HG03196 (cell line): Measurements from ENCODE around the gene ITPR1.
"Not testable (repeated sequence)": the region's sequence is repeated elsewhere in the genome, so short reads cannot be mapped to it uniquely, and the experiment has no call there.

Experiments
- ATAC-seq: cut with Tn5 transposase; IDR thresholded peaks from one replicate; pipeline ENCODE4 v1.9.1; 2021; ENCODE audit not compliant: unreplicated experiment

Gene ITPR1

GRCh38 chr3:4752201-4753072 is 259.3 kb downstream of the ITPR1 start:
- no peak for ATAC-seq

GRCh38 chr3:4753073-4753691 is 260.0 kb downstream of the ITPR1 start:
- no peak for ATAC-seq

GRCh38 chr3:4754180-4755086 is 261.3 kb downstream of the ITPR1 start:
- peak; percentile 73 for ATAC-seq

GRCh38 chr3:4755566-4755965 is 262.4 kb downstream of the ITPR1 start:
- ATAC-seq: no peak

DNA sequence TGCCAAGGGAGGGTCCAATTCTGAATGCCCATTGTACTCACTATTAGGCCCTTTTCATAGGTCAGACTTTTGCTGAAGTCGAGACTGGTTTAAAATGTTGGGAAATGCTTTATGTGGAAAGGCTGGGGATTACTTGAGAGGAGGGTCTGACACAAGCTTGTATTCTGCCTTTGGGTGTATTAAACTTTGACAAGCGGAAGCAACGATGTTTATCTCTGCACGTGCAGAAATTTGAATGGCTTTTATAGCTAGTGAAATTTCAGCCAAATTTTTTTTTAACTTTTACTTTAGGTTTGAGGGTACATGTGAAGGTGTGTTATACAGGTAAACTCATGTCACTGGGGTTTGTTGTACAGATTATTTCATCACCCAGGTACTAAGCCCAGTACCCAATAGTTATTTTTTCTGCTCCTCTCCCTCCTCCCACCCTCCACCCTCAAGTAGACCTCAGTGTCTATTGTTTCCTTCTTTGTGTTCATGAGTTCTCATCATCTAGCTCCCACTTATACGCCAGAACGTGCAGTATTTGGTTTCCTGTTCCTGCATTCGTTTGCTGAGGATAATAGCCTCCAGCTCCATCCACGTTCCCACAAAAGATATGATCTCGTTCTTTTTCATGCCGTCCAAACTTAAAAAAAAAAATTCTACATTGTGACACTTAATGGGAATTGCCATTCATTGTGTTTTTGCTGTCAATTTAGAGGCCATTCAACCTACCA is 263.1 kb downstream of the ITPR1 start:
- no peak for ATAC-seq

DNA sequence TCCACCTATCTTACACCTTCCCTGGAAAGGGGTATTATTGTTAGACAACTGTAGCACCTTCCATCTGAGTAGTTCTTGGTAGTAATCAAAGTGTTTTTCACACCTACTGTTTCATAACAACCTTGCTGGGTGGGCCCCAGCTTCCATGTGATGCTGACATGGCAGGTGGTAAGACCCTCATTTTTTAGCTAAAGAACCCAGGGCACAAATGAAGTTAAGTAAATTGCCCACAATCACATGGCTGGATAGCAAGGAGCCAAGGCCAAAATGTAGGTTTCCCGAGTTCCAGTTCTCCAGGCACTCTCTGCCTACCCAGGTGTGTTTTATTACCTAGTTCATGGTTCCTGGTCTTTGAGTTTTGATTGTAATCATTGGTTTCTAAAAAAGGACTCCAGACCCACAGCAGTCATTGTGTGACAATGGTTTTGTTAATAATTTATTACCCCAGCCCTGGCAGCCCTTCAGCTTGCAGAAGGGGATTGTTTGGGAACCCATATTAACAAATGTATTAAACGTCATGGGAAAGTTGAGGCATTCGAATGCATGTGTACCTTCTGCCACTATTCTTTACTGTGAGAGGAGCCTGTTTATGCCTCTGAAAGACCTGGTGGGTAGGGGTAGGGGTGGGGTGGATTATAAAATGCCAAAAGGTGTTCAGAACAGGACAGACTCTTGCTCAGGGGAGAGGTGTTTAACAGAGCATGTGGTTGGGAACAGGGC is 263.9 kb downstream of the ITPR1 start:
- peak; percentile 46 for ATAC-seq

DNA sequence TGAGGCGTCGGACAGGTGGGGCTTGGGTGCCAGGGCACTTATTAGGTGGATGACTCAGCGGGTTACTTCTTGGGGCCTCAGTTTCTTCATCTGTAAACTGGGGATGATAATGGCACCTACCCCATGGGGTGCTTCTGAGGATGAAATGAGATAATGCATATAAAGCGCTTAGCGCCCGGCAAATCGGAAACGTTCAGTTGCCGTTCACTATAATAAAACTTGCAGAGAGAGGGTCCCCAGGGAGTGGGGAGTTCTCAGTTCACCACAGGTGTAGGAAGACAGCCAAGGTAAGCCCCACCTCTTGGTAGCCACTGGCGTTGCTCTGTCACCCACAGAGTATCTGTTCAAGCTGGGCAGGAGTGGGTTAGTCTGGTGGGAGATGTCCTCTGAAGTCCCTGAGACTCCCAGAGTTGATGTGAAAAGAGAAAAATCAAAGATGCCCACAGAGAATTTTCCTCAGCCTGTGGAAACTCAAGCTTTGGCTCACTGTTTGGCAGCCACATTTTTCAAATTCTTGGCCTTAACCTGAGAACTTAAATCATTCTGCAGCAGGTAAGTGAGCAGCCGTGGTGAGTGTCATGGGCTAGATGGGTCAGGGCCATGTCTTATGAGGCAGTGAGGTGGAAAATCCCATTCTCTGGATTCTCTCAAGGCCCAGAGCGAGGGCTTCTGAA is 264.6 kb downstream of the ITPR1 start:
- ATAC-seq: no peak

- no peak for ATAC-seq
These were observed 265.2 kb downstream of the ITPR1 start for GRCh38 chr3:4758249-4758860.

DNA sequence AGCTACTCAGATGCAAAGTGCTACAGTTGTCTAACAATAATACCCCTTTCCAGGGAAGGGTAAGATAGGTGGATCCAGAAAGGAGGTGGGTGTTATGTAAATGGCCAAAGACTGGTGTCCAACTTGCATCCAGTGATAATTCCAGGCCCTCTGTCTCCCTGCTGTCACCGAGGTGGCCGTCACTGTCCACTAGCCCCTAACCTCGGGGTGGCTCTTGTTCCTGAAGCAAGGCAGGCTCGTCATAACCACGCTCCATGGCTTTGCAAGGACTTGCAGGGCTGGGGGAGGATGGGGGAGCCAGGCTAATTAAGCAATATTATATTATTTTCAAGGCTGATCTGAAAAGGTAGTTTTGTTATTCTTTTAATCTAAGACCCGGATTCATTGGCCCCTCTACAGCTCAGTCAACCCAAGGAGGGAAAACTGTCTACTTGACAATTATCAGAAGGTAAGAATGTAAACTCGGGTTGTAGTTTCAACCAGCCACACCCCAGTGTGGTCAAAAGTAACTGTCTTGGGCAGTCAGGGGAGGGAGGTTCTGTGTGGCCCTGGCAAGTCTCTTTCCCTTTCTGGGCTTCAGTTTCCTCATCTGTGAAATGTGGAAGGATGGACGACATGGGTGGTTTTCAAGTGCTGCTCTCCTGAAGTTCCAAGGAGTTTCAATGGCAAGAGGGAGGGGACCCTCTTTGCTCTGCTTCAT is 266.0 kb downstream of the ITPR1 start:
- no peak for ATAC-seq

- no peak for ATAC-seq
These were observed 266.7 kb downstream of the ITPR1 start for GRCh38 chr3:4759689-4760312.

DNA sequence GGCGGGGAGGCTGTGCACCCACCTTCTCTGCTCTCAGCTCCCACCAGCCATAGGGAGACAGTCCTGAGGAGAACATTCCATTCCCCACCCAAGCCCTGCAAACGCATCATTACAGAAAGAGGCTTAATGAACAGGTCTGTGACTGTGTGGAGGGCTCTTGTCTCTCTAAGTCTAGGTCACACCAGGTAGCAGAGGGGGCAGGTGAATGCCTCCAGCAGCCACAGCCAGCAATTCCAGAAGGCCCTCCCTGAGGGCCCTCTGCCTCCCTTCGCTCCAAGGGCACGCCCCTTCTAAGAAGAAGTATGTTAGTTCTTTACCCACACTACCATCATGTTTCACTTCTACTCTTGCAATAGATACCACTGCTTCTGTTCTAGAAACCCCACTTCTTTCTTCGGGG is 268.6 kb downstream of the ITPR1 start:
- no peak for ATAC-seq

GRCh38 chr3:4762481-4763230 is 269.5 kb downstream of the ITPR1 start:
- ATAC-seq: not testable (repeated sequence)

- ATAC-seq: no peak
These were observed 270.6 kb downstream of the ITPR1 start for GRCh38 chr3:4763604-4764247.

DNA sequence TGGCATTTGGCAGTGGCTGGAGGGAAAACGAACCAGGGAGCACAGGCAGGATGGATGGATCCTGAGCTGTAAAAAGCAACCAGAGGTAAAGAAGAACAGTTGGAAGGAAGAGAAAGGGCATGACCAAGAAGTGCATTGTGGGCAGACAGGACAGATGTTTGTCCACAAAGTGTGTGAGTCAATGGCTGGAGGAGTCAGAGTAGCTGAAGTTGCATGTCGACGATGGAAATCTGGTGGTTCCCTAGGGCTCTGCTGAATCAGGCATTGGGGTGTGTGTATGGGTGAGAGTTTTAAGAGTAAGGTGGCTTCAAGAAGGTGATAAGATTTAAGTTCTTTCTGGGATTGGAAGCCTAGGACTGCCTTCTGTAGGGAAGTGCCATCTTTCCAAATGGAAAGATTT is 272.1 kb downstream of the ITPR1 start:
- ATAC-seq: no peak

DNA sequence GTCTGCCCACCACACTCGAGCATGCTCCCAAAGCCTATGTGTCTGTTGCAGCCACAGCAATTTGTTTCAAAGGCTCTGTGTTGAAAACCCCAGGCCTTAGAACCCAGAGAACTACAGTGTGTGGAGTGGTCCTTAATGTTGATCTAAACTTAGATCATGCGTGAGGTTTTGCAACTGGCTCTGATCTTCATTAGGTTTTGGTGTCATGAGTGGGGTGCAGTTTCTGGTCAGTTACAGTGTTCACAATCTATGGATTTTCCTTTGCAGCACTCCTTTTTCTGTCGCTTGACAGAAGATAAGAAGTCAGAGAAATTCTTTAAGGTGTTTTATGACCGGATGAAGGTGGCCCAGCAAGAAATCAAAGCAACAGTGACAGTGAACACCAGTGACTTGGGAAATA is 273.1 kb downstream of the ITPR1 start:
- no peak for ATAC-seq

- ATAC-seq: no peak
These were observed 273.8 kb downstream of the ITPR1 start for GRCh38 chr3:4766716-4767499.
